ENCODE measurements around the gene CNN1. TPM values are rescaled to one million over a fixed set of nuclear protein-coding genes. Genes with fewer than 3 reads are reported as not detected.

CNN1 gene
- total and polyA plus RNA-seq, 2 of the 13 experiments (the other 11 are each of a cell fraction or from before 2014, with no cell fraction given) = 0.70 to 1.1 TPM

- peak; percentile 63; the same call in 1 of the 2 replicates for TF ChIP-seq DZIP1 (CRISPR knock-in tag; IDR thresholded peaks at IDR 0.05)
- TF ChIP-seq ZNF510 (CRISPR knock-in tag; IDR thresholded peaks at IDR 0.05; ENCODE audit: low read depth) = no peak
- TF ChIP-seq TEF (CRISPR knock-in tag; IDR thresholded peaks at IDR 0.05) = no peak
- peak; percentile 93 for TF ChIP-seq KDM2A (CRISPR knock-in tag; IDR thresholded peaks at IDR 0.05; ENCODE audit: borderline replicate concordance, low read depth)
- TF ChIP-seq UBTF (CRISPR knock-in tag; IDR thresholded peaks at IDR 0.05) = peak; percentile 96
- peak; percentile 88; the same call in 1 of the 2 replicates for TF ChIP-seq ZNF451 (CRISPR knock-in tag; IDR thresholded peaks at IDR 0.05)
- peak; percentile 91; the same call in 1 of the 2 replicates for TF ChIP-seq YEATS4 (CRISPR knock-in tag; IDR thresholded peaks at IDR 0.05; ENCODE audit: borderline replicate concordance)
- no peak for TF ChIP-seq PAF1 (CRISPR knock-in tag; IDR thresholded peaks at IDR 0.05)
- TF ChIP-seq LRRFIP1 (CRISPR knock-in tag; conservative IDR thresholded peaks at IDR 0.05) = no peak
- peak; percentile 83 for TF ChIP-seq KAT7 (CRISPR knock-in tag; IDR thresholded peaks at IDR 0.05; ENCODE audit: borderline replicate concordance)
- no peak for TF ChIP-seq EHMT2 (IDR thresholded peaks at IDR 0.05; ENCODE audit: borderline replicate concordance, low read depth, low read length)
- no peak for TF ChIP-seq ZNF3 (CRISPR knock-in tag; IDR thresholded peaks at IDR 0.05)
- TF ChIP-seq ZGPAT (CRISPR knock-in tag; IDR thresholded peaks at IDR 0.05) = peak; percentile 82; the same call in 1 of the 2 replicates
- peak; percentile 36; the same call in 1 of the 2 replicates for TF ChIP-seq TMF1 (CRISPR knock-in tag; IDR thresholded peaks at IDR 0.05; ENCODE audit: low read depth)
- peak; percentile 74 for TF ChIP-seq ZNF225 (CRISPR knock-in tag; IDR thresholded peaks at IDR 0.05)
- TF ChIP-seq CBFB (CRISPR knock-in tag; IDR thresholded peaks at IDR 0.05) = no peak
- 0 out of 2 replicates have a peak, but pooled peaks have one; percentile 15 for TF ChIP-seq MAZ (IDR thresholded peaks at IDR 0.05; ENCODE audit: borderline replicate concordance, low read depth, low read length)
- peak; percentile 89 for TF ChIP-seq MAZ (CRISPR knock-in tag; IDR thresholded peaks at IDR 0.05; ENCODE audit: low read depth)
Observed at GRCh38 chr19:11597202-11598102, 58.8 kb downstream of the CNN1 start, which contains the start of gene ZNF627 (continued).

All from HepG2 (cell line).